ENCODE measurements around the gene EXT2.

Gene EXT2

DNA sequence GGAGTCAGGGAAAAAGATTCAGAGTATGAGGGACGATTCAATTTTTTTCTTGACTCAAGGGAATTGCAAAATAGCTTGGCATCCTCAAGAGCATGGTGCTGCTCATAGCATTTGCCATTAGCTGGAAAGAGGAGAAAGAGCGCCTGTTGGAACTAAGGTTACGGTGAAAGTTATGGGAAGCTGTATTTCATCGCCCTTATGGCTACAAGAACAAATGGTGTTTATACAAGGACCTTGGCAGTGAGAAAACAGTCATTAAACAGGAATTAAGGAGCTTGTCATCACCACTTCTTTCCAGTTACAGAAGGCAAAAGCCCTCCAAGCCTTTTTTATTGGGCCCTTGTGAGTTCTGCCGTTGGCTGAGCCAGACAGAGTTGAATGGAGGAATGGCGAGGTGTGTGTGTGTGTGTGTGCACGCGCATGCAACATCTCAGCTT is 140.3 kb downstream of the EXT2 start:
- no peak for DNase-seq (ENCODE audit: extremely low read depth in 1 of 2, low read depth in 1 of 2)

DNA sequence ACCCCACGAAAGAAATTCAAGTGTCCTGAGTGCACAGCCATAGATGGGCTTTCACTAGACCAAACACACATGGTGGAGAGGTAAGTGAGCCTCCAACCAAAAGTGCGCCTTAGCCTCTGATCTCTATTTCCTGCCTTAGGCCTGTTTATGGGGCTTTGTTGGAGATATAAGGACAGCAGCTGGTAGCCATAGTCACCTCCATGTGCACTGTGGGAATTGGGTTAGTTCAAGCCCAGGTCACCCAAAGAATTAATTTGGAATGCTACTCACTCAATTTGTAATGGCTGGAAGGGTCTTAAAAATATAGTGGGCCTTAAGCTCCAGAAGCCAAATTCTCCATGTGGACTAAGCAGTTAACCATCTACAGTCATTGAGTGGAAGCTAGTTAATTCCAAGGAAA is 140.8 kb downstream of the EXT2 start:
- DNase-seq (ENCODE audit: extremely low read depth in 1 of 2, low read depth in 1 of 2) = no peak

DNA sequence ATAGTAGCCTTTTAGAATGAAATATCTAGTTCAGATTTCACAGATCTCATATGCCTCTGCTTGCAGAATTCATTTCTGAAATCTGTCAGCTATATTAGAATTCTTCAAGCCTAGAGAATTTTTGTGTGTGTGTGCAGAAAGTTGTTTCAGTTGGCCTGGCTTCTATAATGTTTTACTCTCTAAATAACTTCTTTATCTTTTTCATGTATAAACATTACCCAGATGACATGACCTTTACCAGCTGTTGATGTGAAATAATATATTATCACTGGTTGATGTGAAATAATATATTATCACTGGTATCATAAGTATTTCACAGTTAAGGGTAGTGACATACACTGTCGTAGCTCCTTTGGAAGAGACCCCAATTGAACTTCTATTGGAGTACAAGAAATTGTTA is 141.7 kb downstream of the EXT2 start:
- no peak for DNase-seq (ENCODE audit: extremely low read depth in 1 of 2, low read depth in 1 of 2)

DNA sequence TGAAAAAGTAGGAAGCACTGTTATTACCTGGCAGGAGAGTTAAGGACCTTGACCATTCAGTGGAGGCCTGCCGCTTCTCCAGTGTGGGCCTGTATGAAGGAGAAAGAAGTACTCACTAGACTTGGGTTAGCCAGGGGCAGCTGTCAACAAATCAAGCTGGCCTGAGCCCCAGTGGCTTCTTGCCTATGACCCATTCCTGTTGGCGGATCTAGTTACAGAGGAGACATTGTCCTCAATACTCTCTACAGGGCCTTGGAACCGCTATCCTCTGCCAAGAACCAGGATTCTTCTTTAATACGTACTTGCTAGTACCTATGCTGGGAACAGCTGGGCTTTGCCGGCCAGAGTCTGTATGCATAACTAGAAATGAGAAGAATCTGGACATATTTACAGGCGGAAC is 146.4 kb downstream of the EXT2 start:
- DNase-seq (ENCODE audit: extremely low read depth in 1 of 2, low read depth in 1 of 2) = no peak

DNA sequence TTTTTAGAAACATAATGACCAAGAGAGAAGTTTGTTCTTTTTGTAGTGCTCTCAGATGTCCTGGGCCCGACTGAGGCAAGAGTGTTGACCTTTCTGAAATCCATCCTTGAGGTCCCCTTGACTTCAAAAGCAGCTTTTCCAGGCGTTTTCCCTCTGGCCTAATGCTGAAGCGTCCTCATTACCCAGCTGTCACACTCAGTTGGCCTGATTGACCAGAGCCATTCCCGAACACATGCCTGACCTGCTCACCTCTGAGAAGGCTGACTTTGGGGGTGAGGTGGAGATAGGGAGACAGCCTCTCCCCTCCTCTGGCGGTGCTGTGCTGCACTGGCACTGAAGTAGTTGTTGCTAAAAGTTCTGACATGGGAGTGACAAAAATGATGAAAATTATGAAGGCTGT is 147.6 kb downstream of the EXT2 start:
- no peak for DNase-seq (ENCODE audit: extremely low read depth in 1 of 2, low read depth in 1 of 2)

DNA sequence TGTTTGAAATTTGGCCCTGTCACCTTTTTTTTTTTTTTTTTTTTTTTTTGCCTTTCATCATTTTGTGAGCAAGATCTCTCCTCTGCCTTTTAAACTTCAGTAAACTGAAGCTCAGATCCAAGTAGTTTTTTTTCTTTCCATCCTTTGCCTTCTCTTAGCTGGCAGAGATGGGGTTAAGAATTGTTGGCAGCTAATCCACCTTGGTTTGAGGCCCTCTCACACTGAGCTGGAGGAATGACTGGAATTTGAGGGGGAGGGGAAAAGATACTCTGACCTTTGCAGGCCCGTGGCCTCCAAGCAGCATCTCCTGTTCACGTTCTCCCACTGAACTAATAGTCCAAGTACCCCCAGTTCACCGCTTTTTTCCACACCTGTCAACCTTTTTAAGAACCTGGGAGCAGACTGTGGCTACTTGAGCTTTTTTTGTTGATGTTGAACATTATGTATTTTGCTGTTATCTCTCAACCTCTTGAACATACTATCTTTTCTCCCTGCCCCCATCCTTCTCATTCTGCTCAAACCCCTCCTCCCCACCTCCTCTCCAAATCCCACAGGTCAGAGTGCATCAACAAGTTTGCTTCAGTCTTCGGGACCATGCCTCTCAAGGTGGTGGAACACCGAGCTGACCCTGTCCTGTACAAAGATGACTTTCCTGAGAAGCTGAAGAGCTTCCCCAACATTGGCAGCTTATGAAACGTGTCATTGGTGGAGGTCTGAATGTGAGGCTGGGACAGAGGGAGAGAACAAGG is 148.3 kb downstream of the EXT2 start:
- DNase-seq (ENCODE audit: extremely low read depth in 1 of 2, low read depth in 1 of 2) = no peak

DNA sequence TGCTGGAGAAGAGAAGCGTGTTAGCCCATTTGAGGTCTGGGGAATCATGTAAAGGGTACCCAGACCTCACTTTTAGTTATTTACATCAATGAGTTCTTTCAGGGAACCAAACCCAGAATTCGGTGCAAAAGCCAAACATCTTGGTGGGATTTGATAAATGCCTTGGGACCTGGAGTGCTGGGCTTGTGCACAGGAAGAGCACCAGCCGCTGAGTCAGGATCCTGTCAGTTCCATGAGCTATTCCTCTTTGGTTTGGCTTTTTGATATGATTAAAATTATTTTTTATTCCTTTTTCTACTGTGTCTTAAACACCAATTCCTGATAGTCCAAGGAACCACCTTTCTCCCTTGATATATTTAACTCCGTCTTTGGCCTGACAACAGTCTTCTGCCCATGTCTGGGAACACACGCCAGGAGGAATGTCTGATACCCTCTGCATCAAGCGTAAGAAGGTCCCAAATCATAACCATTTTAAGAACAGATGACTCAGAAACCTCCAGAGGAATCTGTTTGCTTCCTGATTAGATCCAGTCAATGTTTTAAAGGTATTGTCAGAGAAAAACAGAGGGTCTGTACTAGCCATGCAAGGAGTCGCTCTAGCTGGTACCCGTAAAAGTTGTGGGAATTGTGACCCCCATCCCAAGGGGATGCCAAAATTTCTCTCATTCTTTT is 149.3 kb downstream of the EXT2 start:
- DNase-seq (ENCODE audit: extremely low read depth in 1 of 2, low read depth in 1 of 2) = no peak

DNA sequence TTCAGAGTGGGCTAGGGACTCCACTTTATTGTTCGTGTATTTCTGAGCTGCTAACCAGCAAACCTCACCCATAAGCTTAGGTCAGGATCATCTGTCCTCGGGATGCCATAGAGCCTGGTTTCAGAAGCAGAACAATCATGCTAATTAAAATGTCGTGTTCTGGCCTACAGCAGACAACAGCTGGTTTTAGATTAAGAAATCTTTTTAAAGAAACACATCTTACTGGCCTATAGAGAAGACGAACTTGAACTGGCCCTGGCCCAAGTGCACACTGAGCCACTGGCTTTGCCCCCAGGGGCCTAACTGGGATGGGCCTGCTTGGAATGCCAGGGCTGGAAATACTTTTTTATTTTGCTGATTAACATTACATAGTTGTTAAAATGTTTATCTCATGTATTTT is 151.2 kb downstream of the EXT2 start:
- no peak for DNase-seq (ENCODE audit: extremely low read depth in 1 of 2, low read depth in 1 of 2)

DNA sequence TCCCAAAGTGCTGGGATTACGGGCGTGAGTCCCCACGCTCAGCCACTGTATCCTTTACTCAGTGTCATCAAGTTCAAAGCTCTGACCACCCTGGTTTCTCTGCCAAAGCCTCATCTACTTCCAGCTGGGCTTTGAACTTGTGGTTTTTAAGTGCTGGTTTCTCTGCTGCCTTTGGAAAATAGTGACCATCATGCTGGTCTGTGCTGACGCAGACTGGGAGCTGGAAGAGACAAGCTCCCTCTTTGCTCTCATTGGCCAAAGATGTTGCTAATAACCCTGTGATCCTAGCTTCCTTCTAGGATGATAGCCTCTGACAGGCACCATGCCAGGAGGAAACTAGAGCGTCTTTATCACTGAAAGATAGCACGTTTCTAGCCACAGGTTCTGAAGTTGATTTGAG is 152.0 kb downstream of the EXT2 start:
- DNase-seq (ENCODE audit: extremely low read depth in 1 of 2, low read depth in 1 of 2) = no peak

DNA sequence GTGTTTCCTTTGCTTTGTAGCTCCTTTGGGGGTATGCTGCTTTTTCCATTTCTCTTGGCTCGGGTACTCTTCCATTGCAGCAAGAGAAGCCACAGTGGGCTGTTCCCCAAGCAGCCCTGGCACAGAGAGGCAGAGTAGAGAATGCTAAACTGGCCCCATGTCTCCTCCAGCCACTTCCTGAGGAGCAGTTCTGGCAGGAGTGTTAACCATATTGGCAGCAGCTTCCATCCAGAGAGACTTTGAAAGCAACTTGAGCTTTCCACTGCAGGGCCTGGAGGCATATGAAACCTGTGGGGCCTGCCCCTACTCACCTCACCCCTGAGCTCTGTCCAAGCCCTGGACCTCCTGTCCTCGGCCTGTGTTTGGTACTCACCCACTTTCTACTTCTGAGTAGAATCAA is 152.6 kb downstream of the EXT2 start:
- DNase-seq (ENCODE audit: extremely low read depth in 1 of 2, low read depth in 1 of 2) = no peak

DNA sequence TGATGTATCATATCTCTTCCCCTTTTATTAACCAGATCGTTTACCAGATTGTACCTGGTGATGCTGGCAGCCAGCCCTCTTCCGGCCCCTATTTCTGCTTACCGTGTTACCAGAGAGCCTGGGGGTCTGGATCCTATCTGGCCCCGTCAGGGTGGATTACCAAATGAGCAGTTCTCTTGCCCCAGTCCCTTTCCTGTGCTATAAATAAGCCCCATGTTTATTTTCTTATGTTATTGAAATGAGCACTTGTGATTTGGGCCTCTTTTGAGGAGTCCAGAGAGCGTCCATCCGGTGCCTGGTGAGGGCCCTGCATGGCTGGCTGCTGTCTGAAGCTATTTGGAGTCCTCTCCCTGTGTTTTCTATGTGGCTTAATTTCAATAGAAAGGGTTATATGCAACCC is 154.9 kb downstream of the EXT2 start:
- DNase-seq (ENCODE audit: extremely low read depth in 1 of 2, low read depth in 1 of 2) = no peak

DNA sequence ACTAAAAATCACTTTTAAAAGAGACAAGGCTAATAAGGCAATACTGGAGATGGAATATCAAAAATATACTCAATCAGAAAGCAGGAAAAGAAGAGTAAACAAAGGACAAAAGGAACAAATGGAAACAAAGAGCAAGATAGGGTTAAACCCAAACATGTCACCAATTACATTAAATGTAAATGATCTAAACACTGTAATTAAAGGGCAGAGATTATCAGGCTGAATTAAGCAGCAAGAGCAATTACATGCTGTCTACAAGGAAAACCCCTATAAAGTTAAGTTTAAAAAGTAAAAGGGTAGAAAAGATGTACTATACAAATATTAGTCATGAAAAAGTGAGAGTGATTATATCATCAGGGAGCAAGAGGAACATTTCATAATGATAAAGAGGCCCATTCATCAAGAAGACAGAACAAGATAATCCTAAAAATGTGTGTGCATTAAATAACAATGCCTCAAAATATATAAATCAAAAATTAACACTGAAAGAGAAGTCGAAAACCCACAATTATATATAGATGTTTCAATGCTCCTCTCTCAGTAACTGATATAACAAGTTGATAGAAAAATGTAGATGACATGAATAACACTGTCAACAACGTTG is 157.6 kb downstream of the EXT2 start:
- DNase-seq (ENCODE audit: extremely low read depth in 1 of 2, low read depth in 1 of 2) = no peak

DNA sequence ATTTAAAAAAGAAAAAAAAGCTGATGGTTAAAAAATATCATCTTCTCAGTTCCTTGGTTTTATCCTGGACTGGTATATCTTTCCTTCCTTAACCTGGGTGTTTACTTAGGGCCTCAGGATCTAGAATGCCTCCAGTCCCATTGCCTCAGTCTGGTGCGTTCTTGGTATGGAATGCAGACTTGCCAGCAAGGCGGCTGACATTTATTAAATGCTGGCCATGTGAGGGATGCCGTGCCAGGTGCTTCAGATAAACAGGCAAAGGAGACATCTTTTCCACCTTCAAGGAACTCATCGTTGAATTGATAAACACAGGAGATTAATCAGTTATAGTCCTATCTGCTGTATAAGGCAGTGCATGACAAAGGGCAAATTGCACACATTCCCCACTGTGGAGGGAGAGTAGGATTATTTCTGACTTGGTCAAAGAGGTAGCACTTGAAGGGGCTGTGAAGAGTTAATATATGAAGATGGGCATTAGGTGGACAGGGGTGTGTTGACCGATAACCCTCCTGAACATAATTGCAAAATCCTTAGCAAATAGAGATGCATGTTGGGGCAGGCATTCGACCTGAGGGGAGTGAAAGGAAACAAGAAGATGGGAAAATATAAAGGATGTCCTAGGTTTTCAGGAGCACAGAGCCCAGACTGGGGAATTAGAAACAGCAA is 160.1 kb downstream of the EXT2 start:
- no peak for DNase-seq (ENCODE audit: extremely low read depth in 1 of 2, low read depth in 1 of 2)

DNA sequence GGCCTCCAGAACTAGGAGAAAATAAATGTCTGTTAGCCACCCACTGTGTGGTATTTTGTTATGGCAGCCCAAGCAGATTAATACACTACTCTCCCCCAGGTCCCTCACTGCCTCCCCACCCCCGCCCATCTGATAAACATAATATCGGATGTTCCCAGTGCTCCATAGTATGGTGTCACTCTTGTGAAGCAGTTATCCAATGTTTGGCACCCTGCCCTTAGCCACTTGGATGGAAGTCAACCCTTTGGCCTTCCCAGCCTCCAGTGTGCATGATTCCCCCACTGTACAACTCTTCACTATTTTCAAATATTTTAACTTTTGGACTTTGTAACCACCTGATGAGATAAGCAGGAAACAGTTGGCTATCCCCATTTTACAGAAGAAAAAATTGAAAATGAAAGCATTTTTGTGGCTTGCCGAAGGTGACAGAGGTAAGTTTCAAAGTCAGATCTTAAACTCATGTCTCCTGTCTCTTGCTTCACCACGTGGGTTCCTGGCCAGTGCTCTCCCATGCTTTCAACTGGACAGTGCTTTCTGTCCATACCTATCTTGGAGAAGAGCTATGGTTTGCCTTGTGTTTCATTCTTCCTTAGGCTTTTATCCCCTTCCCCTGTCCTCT is 161.3 kb downstream of the EXT2 start:
- no peak for DNase-seq (ENCODE audit: extremely low read depth in 1 of 2, low read depth in 1 of 2)

DNA sequence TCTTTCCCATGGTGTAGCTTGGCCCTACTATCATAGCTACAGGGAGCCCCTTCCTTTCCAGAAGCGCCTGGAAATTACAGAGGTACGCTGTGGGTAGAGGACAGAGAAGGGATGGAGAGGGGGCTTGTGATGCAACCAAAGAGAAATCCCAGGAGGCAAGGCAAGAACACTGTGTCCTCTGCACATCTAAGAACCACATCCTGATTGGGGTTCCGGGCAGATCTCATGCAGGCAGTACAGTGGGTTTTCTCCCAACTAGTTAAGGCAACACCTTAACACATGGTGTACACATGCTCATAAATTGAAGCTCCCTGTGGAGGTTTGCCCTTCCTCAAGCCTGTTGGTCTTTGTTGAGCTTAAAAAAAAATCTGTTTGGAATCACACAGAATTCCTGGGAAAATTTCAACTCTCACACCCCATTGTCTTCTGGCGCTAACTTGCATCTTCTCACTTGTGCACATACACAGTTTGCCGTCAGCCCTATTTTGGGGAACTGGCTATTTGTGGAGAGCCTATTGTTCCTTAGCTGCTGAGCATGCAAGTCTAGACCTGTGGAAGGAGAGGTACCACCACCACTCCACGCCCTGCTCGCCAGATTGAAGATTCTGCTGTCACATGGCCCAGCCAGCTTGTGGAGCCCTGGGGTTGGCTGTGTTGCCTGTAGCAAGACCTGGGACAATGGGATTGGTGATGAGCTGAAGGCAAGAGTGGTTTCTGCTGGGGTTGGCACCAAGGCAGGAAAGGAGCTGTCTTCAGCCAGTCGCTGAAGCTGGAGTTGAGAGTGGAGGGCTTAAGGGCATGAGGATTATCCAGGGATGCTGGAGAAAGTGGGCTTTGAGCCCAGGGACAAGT is 162.1 kb downstream of the EXT2 start:
- no peak for DNase-seq (ENCODE audit: extremely low read depth in 1 of 2, low read depth in 1 of 2)

DNA sequence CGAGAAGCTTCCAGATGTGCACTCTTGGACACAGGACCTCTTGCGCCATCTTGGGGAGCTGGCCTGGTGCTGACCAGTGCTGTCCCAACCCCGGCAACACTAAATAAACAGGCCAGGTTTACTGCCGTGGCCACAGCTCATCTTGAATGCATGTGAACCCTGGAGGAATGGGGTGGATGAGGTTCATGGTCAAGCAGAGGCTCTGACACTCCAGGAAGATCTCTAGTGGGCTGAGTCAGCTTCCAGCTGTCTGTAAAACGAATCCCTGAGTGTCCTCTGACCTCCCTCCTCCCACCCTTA is 162.7 kb downstream of the EXT2 start:
- DNase-seq (ENCODE audit: extremely low read depth in 1 of 2, low read depth in 1 of 2) = no peak

DNA sequence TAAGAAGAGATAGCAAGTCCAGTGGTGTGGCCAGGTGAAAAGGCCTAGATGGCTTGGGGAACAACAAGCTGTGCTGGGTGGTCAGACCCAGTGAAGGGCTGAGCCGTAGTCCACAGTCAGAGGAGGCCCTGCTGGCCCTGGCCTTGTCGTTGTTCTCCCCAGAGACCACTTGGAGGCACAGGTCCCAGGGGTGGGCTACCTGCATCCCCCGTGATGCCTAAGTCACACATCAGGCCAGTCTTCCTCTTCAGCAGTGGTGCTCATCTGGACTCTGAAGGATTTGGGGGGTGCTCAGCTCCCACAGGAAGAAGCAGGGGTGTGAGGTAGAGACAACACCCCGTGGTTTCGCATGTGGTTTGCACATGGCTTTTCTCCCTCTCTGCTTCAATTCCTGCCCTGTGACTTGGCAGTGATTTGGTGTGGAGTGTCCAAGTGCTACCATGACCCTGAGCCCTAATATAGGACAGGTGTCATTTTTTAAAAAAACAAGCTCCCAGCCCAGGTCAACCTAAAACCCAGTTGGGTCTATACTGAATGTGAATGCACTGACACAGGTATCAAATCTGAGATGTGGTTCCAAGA is 163.5 kb downstream of the EXT2 start:
- no peak for DNase-seq (ENCODE audit: extremely low read depth in 1 of 2, low read depth in 1 of 2)

DNA sequence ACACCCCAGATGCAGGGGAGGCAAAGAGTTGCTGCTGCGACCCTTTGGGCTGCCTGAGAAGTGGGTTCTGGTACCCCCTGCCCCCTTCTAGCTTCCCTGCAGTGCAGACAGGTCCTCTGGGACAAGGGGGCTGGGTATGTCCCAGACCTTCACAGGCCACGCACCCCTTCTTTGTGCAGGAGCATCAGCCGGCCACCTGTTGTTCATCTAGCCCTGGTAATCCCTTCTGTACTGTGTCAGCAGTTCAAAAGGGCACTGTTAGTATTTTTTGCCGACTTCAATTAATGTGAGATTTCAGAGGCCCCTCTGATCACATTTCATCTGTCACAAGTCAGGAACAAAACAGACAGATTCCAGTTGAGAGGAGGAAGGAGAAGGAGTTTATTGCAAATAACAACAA is 164.6 kb downstream of the EXT2 start:
- DNase-seq (ENCODE audit: extremely low read depth in 1 of 2, low read depth in 1 of 2) = no peak

DNA sequence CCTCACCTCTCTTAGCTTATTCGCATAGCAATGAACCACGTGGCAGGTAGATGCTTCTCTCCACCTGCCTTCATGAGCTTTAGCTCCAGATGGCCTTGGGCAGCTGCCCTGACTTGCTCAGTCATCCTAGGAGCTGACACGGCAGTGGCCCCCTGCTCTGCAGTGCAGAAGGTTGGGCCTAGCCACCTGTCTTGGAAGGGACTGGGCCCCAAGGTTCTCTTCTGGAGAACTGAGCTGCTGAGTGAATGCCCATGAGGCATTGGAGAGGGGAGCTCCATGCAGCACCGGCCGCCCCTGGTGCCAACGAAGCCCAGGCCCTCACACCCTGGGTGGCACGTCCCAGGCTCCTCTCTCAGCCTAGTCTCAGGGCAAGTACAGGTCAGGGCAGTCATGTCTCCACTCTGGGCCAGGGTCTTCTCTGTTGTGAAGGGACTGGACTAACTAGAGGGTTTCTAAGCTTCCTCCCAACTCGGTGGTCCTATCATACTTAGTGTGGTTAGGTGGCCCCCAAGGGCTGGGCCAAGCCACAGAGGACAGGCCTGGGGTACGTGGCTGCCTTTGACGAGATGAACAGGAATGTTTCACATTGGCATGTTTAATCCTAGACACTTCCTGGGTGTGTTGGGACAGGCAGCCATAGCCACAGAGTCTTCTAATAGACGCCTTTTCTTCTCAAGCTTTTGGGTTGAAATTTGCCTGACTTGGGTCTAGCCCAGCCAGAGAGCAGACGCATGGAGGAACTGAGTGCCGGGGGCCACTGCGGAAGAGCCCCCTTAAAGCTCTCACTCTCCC is 166.5 kb downstream of the EXT2 start:
- no peak for DNase-seq (ENCODE audit: extremely low read depth in 1 of 2, low read depth in 1 of 2)

All from stimulated activated CD8-positive, alpha-beta memory T cell treated with anti-CD3 and anti-CD28 coated beads, Interleukin-7, amount 100 ng/mL, for 48 hours (primary cell).